ENCODE results near the gene POLR1D. TPM values are rescaled to one million over a fixed set of nuclear protein-coding genes. Genes with fewer than 3 reads are reported as not detected.
A peak's percentile ranks its signal among the peaks of the same experiment; 100 is the strongest.

The POLR1D gene
- total and polyA plus RNA-seq, 9 donors = 83.7 to 223 (median 133) TPM

- intact Hi-C loops (cut with DNase I) = loop anchor here in 2 of 4 donors (10.0 kb wide), 2 partner anchors 167 to 347 kb away; partner anchors contain the start of genes MTIF3 (in 1 of the 2) and RASL11A (in 1 of the 2)
These were observed 569 bp downstream of the POLR1D start for GRCh38 chr13:27622102-27622820.

GRCh38 chr13:27622881-27623280, 1.2 kb downstream of the POLR1D start:
- Histone ChIP-seq H3K27me3 (no peaks in the 10 kb centered on the region), H3K4me3 (no peak overlapping the region), H3K27ac (no peak overlapping the region), H3K36me3 (no peaks in the 10 kb centered on the region), H3K4me1 (ENCODE audit: insufficient read depth) (peaks cover 8% of the 10 kb centered on the region), H3K9me3 (no peaks in the 10 kb centered on the region)
- intact Hi-C loops (cut with DNase I) = loop anchor here in 2 of 4 donors (10.0 kb wide), 2 partner anchors 168 to 348 kb away; partner anchors contain the start of genes MTIF3 (in 1 of the 2) and RASL11A (in 1 of the 2)
- peak in 1 of 5 donors; percentile 35 for DNase-seq
- TF ChIP-seq POLR2A (IDR thresholded peaks at IDR 0.05) (no peak), CTCF (IDR thresholded peaks at IDR 0.05) (no peak), EP300 (IDR thresholded peaks at IDR 0.05) (no peak)
- WGBS, 3 donors = 87 to 88% (median 88%) methylated on average over 7 of the region's 7 CpGs

More at GRCh38 chr13:27622102-27622820, 569 bp downstream of the POLR1D start:
- Histone ChIP-seq H3K27ac (peak overlapping the region; percentile 94 to 96), H3K27me3 (no peaks in the 10 kb centered on the region), H3K9me3 (no peaks in the 10 kb centered on the region), H3K4me3 (peak overlapping the region; percentile 72), H3K4me1 (ENCODE audit: insufficient read depth) (peaks cover 8% of the 10 kb centered on the region), H3K36me3 (no peaks in the 10 kb centered on the region)
- WGBS, 3 donors = 9 to 10% (median 10%) methylated on average over 13 of the region's 13 CpGs
- TF ChIP-seq EP300 (IDR thresholded peaks at IDR 0.05) (no peak), POLR2A (IDR thresholded peaks at IDR 0.05) (no peak), CTCF (IDR thresholded peaks at IDR 0.05) (no peak)
- DNase-seq = no peak

- no peak for TF ChIP-seq POLR2A (IDR thresholded peaks at IDR 0.05)
- no peak for TF ChIP-seq EP300 (IDR thresholded peaks at IDR 0.05)
- TF ChIP-seq CTCF (IDR thresholded peaks at IDR 0.05) = no peak
- Histone ChIP-seq H3K27ac (no peak overlapping the region), H3K36me3 (no peaks in the 10 kb centered on the region), H3K27me3 (no peaks in the 10 kb centered on the region), H3K4me1 (ENCODE audit: insufficient read depth) (peaks cover 7% of the 10 kb centered on the region), H3K4me3 (no peak overlapping the region), H3K9me3 (no peaks in the 10 kb centered on the region)
- 90 to 97% (median 96%) methylated on average over 3 of the region's 3 CpGs for WGBS, 3 donors
- intact Hi-C loops (cut with DNase I) = loop anchor here in 2 of 4 donors (10.0 kb wide), 2 partner anchors 169 to 349 kb away; partner anchors contain the start of genes MTIF3 (in 1 of the 2) and RASL11A (in 1 of the 2)
- no peak for DNase-seq
These were observed 2.4 kb downstream of the POLR1D start for GRCh38 chr13:27624071-27624470.

- Histone ChIP-seq H3K4me3 (no peak overlapping the region), H3K27ac (no peak overlapping the region), H3K4me1 (ENCODE audit: insufficient read depth) (peaks cover 7% of the 10 kb centered on the region), H3K9me3 (no peaks in the 10 kb centered on the region), H3K27me3 (no peaks in the 10 kb centered on the region), H3K36me3 (no peaks in the 10 kb centered on the region)
- intact Hi-C loops (cut with DNase I) = loop anchor here in 2 of 4 donors (10.0 kb wide), 2 partner anchors 171 to 351 kb away; partner anchors contain the start of genes MTIF3 (in 1 of the 2) and RASL11A (in 1 of the 2)
- WGBS, 3 donors = 80 to 87% (median 83%) methylated on average over 2 of the region's 2 CpGs
- no peak for TF ChIP-seq POLR2A (IDR thresholded peaks at IDR 0.05)
- TF ChIP-seq CTCF (IDR thresholded peaks at IDR 0.05) = no peak
- no peak for TF ChIP-seq EP300 (IDR thresholded peaks at IDR 0.05)
- DNase-seq = no peak
These were observed 4.1 kb downstream of the POLR1D start for GRCh38 chr13:27625839-27626238.
